Kidney (tissue), 14 donors: ENCODE results near the gene USP16. TPM values are rescaled to one million over a fixed set of nuclear protein-coding genes. Genes with fewer than 3 reads are reported as not detected.

Experiments
- DNase-seq, 5 donors: peaks; one replicate each; pipeline ENCODE4 v3.0.0-alpha.2; 2013 to 2020
- FAIRE-seq: peaks from 2 replicates; lab custom pipeline; 2012; peaks lifted over from hg19 to GRCh38; lab: Jason Lieb, UNC
- H3K27ac ChIP-seq, 2 donors: one replicate each; pipeline ENCODE4 v1.7.0; 2013; ENCODE audit warnings: low read depth in 2 of 2, low read length in 2 of 2, inconsistent platforms in 1 of 2
- H3K27me3 ChIP-seq: one replicate; pipeline ENCODE4 v1.7.1; 2013; ENCODE audit warnings: low read length, inconsistent platforms; ENCODE audit not compliant: control insufficient read depth, insufficient read depth
- H3K36me3 ChIP-seq, 3 donors: one replicate each; pipeline versions ENCODE4 v1.7.0 to v1.7.1; 2013; ENCODE audit warnings: low read length in 3 of 3, control low read depth in 1 of 3, inconsistent platforms in 1 of 3; ENCODE audit not compliant: insufficient read depth in 3 of 3, control insufficient read depth in 2 of 3
- H3K4me1 ChIP-seq, 3 donors: one replicate each; pipeline versions ENCODE4 v1.7.0 to v1.7.1; 2013; ENCODE audit warnings: low read length in 3 of 3, inconsistent platforms in 1 of 3, low read depth in 1 of 3; ENCODE audit not compliant: control insufficient read depth in 2 of 3, insufficient read depth in 2 of 3
- H3K4me3 ChIP-seq, 3 donors: one replicate each; pipeline versions ENCODE4 v1.7.0 to v1.8.1; 2013; ENCODE audit warnings: low read length in 3 of 3, control low read depth in 1 of 3, inconsistent platforms in 1 of 3
- H3K9ac ChIP-seq, 3 donors: one replicate each; pipeline versions ENCODE4 v1.7.0 to v1.7.1; 2013; ENCODE audit warnings: low read length in 3 of 3, control low read depth in 1 of 3, inconsistent platforms in 1 of 3
- H3K9me3 ChIP-seq, 3 donors: one replicate each; pipeline versions ENCODE4 v1.7.0 to v1.7.1; 2013; ENCODE audit warnings: low read length in 3 of 3, control low read depth in 1 of 3, inconsistent platforms in 1 of 3; ENCODE audit not compliant: control insufficient read depth in 2 of 3, insufficient read depth in 1 of 3
- intact Hi-C: fragments of 100-400 bp; cut with DNase I; formaldehyde crosslinking; loops from one replicate; pipeline ENCODE4 v1.11.1; 2022
- polyA plus RNA-seq: library from polyadenylated mRNA; stranded (reverse); fragments of 350-450 nt; fragmentation: Illumina TruSeq; extraction: RNeasy Lipid Tissue Mini Kit (QIAGEN cat#74804); gene quantifications from one replicate; pipeline ENCODE4 v1.2.3, GENCODE V29; 2014; ENCODE audit warnings: low read depth, low replicate concordance; ENCODE audit not compliant: insufficient read depth
- total RNA-seq: library from RNA; stranded (reverse); fragmentation: NEBNext Ultra II Directional; extraction: Animal tissue kit (Norgen Biotek cat#: 25700); gene quantifications from one replicate; pipeline ENCODE4 v1.2.1, GENCODE V29; 2021
- TF ChIP-seq, protein P1 (sequence below): IDR thresholded peaks from 3 replicates; pipeline ENCODE4 v1.5.1; 2012; ENCODE audit warnings: mild to moderate bottlenecking, moderate library complexity, borderline replicate concordance; ENCODE audit not compliant: insufficient read depth; ENCODE audit errors: extremely low read depth
- donor health status: control.
- donor health status: control.
- donor health status: control.
- donor health status: control.
- donor health status: control.
- donor health status: DM: yes; HTN: yes; CAD: no.
- donor health status: Normal renal cell carcinoma (clear cell type).

The USP16 gene
- total and polyA plus RNA-seq, 2 donors from 2014 or later, result 17.8 to 35.8 TPM

DNA sequence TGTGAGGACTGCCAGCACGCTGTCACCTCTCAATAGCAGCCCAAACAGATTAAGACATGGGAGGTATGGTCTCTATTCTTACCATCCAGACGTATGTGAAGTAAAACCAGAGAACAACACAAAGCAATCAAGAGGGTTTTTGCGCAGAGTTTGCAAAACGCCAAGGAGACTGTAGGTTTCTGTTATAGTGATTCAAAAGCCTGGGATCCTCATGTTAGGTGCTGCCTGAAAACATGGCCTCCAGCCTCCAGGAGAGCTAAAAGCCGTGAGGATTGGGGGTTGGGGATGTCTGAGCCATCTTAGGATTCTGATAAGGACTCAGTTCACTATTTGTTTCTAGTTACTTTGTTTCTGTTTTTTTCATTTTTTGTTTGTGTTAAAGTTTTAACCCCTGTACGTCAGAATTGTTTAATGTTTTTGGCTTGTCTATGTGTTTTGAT is 53.2 kb downstream of the USP16 start:
- Histone ChIP-seq H3K27ac (peak overlapping the region; percentile 73 to 91), H3K4me1 (peaks cover 0 to 8% (median 8%) of the 10 kb centered on the region in 3 donors), H3K27me3 (no peaks in the 10 kb centered on the region), H3K4me3 (peak overlapping the region; percentile 59 to 75 (median 73)), H3K9ac (peak overlapping the region; percentile 63 to 72 (median 68)), H3K36me3 (no peaks in the 10 kb centered on the region), H3K9me3 (no peaks in the 10 kb centered on the region)
- peak in 3 of 5 donors; percentile 26 to 76 (median 75) for DNase-seq
- FAIRE-seq, result no peak
- intact Hi-C loops, result no loop called here
- TF ChIP-seq, protein P1, sequence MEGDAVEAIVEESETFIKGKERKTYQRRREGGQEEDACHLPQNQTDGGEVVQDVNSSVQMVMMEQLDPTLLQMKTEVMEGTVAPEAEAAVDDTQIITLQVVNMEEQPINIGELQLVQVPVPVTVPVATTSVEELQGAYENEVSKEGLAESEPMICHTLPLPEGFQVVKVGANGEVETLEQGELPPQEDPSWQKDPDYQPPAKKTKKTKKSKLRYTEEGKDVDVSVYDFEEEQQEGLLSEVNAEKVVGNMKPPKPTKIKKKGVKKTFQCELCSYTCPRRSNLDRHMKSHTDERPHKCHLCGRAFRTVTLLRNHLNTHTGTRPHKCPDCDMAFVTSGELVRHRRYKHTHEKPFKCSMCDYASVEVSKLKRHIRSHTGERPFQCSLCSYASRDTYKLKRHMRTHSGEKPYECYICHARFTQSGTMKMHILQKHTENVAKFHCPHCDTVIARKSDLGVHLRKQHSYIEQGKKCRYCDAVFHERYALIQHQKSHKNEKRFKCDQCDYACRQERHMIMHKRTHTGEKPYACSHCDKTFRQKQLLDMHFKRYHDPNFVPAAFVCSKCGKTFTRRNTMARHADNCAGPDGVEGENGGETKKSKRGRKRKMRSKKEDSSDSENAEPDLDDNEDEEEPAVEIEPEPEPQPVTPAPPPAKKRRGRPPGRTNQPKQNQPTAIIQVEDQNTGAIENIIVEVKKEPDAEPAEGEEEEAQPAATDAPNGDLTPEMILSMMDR, result no peak

DNA sequence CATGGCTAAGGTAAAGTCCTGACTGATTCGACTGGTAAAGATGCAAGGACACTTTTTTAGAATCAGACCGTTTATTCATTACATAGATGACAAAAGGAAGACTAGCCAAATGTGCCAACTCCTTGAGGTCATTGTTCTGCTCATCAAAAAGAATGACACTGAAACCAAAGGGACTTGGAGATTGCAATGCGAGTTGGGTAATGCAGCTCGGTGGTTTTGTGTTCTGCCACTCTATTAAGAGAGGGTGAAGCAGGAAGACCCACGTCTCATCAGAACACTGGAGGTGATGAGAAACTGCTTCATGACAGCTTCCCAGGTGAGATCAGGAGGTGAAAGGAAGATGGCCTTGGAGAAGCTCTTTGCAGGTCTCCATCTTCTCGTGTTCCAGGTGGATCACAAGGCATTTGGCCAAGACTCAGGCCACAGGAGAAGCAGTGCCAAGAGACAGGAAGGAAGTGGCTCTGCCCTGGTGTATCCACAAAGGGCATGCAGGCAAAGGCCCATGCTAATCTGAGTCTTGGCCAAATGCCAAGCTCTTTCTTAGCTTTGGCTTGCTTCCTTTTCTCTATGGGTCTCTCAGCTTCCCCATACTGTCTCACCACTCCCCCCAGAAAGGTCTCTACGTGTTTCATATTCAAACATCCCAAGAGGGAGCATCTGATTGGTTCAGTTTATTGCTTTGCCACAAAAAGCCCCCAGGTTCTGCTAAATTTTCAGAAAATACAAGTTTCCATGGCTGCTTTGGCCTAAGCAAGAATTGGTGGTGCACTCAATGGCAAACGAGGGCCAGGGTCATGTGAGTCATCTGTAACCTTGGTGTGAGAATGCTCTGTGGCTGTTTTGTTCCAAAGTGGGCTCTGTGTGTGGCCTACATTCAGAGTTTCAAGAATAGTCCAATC is 54.6 kb downstream of the USP16 start:
- FAIRE-seq, result no peak
- TF ChIP-seq, protein P1, result no peak
- no peaks in the 10 kb centered on the region for H3K27me3 ChIP-seq
- no peaks in the 10 kb centered on the region for H3K9me3 ChIP-seq
- H3K27ac ChIP-seq, result no peak overlapping the region
- H3K4me1 ChIP-seq, result peaks cover 0 to 8% (median 7%) of the 10 kb centered on the region in 3 donors
- intact Hi-C loops, result no loop called here
- no peaks in the 10 kb centered on the region for H3K36me3 ChIP-seq
- H3K4me3 ChIP-seq, result no peak overlapping the region
- DNase-seq, result no peak
- H3K9ac ChIP-seq, result no peak overlapping the region

DNA sequence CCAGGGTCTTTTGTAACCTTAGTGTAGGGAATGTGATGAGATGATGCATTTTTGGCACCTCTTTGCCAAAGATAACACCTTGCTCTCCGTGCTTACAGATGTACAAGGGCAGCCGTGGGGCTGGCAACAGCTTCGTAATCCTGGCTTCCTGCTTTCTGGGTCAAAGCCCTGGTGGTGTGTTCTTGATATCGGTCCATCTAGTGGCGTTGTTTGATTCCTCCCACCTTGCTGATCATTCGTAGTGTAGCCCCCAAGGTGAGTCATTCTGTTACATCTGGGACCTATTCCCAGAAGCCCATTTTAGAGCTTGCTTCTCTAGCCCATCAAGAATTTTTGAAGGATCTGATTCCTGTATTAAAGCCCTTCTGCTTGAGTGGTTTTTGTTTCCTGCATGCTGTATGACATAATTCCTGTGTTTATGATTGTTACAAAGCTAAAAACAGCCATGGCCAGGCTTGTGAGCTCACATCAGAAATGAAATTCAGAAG is 56.0 kb downstream of the USP16 start:
- no peak overlapping the region for H3K4me3 ChIP-seq
- no peaks in the 10 kb centered on the region for H3K36me3 ChIP-seq
- peaks cover 0 to 8% (median 7%) of the 10 kb centered on the region in 3 donors for H3K4me1 ChIP-seq
- peak overlapping the region in 2 of 3 donors; percentile 8 to 43 for H3K9ac ChIP-seq
- DNase-seq (peak in 1 of 5 donors; percentile 21), FAIRE-seq (no peak)
- no peaks in the 10 kb centered on the region for H3K27me3 ChIP-seq
- peak overlapping the region; percentile 13 for H3K27ac ChIP-seq
- intact Hi-C loops, result no loop called here
- H3K9me3 ChIP-seq, result no peaks in the 10 kb centered on the region
- TF ChIP-seq, protein P1, result no peak
